ENCODE measurements around the gene TGDS.

Gene TGDS

GRCh38 chr13:94599877-94600276 is 3.9 kb upstream of the TGDS start:
- DNase-seq = no peak

- no peak for DNase-seq
Observed at GRCh38 chr13:94598281-94598680, 2.3 kb upstream of the TGDS start.

GRCh38 chr13:94596575-94596971 is 621 bp upstream of the TGDS start:
- DNase-seq = no peak

DNA sequence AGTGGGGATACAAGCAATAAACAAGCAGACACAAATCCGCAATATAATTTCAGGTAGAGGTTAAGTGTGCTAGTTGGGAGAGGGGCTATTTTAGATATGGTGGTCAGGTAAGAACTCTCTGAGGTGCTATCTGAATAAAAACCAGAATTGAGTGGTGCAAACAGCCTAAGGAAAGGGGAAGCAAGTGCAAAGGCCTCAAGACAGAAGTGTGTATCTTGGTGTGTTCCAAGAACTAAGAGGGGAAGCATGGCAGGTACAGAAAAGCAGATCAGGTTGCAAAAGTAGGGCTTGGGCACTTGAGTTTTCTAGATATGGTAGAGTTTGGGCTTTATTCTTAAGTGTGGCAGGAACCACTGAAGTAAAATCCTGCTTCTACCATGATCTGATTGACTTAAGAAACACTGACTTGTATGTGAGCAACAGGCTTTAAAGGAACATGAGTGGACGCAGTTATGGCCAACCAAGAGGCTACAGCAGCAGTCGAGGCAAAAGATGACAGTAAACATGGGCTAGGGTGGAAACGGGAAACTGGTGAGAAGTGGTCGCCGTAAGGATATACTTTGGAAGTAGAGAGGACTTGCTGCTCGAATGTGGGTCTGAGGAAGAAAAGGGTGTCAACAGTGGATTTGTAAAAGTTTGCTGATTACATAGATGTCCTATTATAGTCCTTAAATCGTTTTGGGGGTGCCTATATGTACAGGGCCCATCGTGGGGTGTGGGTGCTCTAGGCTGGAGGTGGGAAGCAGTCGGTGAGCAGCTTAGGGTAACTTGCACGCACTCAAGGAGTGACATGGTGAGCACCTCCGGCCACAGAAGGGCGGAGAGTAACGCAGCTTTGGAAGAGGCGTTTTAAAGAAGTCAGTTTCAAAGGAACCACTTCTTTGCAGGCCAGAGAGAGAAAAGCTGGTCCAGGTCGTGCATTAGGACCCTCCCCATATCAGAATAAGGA is 677 bp downstream of the TGDS start:
- no peak for DNase-seq

DNA sequence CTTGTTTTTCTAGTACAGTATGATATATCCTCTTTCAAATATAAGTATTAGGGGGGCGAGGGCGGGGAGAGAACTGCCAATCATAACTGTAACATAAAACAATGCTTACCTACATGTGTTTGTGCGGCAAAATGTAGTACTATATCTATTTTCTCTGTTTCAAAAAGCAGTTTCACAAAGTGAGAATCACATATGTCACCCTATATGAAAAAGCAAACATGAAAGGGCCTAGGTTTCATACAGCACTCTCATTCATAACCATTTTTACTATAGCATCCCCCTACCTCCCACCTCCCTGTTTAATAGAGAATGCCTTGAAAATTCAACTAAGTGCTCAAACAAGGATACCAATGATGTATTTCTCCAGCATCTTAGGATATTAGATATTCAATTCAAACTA is 5.2 kb downstream of the TGDS start:
- DNase-seq = no peak

DNA sequence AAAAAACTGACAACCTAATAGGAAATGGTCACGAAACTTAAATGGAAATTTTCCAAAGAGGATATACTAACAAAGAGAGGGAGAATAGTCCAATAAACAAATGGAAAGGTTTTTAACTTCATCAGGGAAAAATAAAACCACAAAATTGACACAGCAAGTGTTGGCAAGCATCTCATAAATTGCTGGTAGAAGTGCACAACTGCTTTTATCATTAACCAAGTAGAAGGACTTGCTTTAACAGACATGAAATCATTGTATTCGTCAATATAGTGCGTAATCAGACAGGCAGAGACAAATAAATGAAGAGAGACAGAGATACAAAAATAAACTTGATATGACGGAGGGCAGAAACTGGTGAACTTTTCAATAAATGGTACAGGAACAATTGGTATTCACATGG is 7.4 kb downstream of the TGDS start:
- no peak for DNase-seq

GRCh38 chr13:94586371-94586770 is 9.6 kb downstream of the TGDS start:
- no peak for DNase-seq

DNA sequence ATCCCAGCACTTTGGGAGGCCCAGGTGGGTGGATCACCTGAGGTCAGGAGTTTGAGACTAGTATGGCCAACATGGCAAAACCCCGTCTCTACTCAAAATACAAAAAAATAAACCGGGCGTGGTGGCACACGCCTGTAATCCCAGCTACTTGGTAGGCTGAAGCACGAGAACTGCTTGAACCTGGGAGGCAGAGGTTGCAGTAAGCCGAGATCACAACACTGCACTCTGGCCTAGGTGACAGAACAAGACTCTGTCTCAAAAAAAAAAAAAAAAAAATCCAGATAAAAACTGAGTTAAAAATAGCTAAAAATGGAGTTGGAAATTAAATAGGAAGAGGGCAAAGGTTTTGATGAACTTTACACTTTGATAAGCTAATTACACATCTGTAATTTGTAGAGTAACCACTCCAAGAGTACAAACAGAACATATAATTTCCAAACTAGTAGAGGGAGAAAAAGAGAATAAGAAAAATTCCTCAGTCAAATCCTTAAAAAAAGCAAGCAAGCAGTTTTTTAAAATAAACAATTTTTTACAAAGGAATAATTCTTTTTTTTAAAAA is 10.3 kb downstream of the TGDS start:
- no peak for DNase-seq

DNA sequence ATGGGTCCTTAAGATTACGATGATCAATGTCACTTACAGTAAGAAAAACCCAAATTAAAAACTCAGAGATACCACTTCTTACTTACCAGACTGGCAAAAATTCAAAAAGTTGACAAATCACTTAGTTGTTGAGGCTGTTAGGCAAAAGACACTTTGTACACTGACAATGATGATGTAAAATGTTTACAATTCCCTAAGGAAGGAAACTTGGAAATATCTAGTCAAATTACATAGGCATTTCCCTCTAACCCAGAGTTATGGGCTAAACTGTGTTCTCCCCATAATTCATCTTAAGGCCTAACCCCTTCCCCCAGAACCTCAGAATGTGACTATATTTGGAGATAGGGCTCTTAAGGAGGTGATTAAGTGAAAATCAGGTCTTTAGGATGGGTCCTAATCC is 12.0 kb downstream of the TGDS start:
- no peak for DNase-seq

DNA sequence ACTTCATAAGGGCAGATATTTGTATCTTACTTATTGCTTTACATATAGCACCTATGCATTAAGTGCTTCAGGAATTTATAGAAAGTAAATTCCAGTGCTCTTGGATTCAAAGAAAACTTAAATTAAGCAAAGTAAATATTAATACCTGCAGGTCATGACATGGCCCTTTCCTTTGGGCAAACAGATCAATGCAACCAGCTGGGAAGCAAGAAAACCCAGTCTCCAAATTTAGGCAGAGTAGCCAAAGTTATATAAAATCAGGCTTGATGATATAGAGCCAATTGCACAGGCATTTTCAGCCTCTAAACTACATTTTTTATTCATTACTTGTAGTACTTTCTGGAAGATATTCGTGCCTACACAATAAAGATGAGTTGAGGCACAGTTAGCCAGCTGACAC is 16.9 kb downstream of the TGDS start:
- DNase-seq = no peak

GRCh38 chr13:94569615-94570014 is 26.3 kb downstream of the TGDS start:
- DNase-seq = no peak

DNA sequence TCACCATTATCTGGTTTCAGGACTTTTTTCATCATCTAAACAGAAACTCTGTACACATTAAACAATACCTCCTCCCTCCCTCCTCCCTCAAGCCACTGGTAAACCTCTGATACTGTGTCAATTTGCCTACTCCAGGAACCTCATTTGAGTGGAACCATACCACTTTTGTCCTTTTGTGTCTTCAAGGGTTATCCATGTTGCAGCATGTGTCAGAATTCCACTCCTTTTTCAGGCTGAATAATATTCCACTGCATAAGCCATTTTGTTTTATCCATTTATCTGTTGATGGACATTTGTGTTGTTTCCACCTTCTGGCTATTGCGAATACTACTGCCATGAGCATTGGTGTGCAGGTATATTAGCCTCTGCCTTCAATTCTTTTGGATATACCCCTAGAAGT is 27.5 kb downstream of the TGDS start:
- no peak for DNase-seq

DNA sequence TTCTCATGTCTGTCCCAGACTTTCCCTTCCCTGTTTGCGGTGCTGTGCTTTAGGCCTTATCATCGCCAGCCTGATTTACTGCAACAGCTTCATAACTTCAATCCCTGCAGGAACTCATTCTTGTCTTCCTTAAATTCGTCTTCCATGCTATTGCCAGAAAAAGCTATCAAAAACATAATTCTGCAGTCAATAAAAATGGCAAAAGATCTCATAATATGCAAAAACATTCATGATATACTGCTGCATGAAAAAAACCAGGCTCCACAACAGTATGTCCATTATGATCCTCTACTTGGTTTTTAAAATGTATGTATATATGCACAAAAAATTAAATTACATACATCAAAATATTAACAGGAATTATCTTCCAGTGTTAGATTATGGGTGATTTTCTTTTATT is 28.4 kb downstream of the TGDS start:
- no peak for DNase-seq

DNA sequence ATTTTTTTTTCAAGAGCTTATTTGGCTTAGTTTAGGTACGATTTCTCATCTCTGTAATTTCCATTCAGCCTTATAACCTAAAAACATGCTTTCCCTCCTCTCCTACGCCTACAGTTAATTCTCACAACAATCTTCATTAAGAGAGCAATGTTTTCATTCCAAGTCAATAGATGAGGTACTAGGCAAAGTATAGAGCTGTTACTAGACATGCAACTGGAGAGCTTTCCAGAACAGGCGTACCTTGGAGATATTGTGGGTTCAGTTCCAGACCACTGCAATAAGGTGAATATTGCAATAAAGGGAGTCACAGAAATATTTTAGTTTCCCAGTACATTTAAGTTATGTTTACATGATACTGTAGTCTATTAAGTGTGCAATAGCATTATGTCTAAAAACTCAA is 34.8 kb downstream of the TGDS start:
- no peak for DNase-seq

GRCh38 chr13:94560116-94560515 is 35.8 kb downstream of the TGDS start:
- no peak for DNase-seq

- no peak for DNase-seq
Observed at GRCh38 chr13:94559222-94559795, 36.6 kb downstream of the TGDS start.

GRCh38 chr13:94558716-94559115 is 37.2 kb downstream of the TGDS start:
- DNase-seq = no peak

DNA sequence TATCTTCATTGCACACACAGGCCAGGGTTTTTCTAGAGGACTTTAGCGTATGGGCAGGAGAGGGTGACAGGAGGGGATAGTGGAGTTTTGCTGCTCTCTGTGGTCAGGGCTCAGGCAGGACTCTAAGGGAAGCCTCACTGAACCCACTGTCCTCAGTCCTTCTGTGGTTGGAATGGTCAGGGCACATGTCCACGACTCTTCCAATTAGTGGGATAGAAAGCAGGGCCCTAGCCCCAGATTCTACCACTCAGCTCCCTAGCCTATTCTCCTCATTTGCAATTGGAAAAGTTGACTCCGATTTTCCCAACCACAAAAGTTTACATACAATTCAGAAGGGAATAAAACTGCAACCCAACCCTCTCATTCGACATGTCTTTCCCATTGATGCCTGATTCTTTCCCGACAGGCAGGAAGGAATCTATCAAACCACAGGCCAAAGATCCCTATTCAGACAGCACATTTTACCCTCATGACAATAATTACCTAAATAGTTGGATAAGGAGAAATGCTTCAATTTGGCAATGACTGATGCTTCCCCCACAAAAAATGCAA is 38.2 kb downstream of the TGDS start:
- DNase-seq = no peak

- no peak for DNase-seq
Observed at GRCh38 chr13:94556621-94557020, 39.3 kb downstream of the TGDS start.

DNA sequence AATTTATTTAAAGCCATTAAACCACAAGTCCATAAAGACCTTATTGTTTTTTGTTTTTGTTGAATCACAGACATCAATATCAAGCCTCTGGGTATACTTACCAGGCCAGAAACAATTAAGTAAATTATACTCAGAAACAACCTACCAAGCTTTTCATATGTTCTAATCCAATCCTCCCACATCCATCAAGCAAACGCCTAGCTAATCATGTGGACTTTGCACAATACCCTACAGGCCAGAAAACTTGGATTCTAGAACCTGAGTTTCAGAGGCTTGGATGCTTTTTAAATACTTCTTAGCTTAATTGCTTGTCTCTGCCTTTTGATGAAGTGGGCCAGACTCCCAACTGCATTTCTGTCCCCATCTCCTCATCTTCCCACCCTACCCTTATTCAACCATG is 39.9 kb downstream of the TGDS start:
- no peak for DNase-seq

- no peak for DNase-seq
Observed at GRCh38 chr13:94553766-94554165, 42.2 kb downstream of the TGDS start.

DNA sequence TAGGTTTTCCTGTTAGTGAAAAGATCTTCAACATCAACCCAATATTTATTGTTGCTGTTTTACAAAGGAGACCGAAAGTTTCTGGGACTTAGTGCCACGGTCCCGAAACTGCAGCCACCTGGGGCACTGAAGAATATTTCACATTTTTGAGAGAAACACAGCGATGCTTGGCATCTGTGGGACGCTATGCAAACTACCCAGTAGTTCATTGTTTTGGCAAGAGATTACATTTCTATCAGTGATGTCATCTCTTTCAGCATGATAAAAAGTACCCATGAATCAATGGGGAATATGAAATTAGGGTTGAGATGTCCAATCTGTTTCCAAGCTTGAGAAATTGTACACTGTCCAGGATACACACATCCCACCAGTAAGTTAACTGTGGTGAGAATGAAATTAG is 43.9 kb downstream of the TGDS start:
- DNase-seq = no peak

DNA sequence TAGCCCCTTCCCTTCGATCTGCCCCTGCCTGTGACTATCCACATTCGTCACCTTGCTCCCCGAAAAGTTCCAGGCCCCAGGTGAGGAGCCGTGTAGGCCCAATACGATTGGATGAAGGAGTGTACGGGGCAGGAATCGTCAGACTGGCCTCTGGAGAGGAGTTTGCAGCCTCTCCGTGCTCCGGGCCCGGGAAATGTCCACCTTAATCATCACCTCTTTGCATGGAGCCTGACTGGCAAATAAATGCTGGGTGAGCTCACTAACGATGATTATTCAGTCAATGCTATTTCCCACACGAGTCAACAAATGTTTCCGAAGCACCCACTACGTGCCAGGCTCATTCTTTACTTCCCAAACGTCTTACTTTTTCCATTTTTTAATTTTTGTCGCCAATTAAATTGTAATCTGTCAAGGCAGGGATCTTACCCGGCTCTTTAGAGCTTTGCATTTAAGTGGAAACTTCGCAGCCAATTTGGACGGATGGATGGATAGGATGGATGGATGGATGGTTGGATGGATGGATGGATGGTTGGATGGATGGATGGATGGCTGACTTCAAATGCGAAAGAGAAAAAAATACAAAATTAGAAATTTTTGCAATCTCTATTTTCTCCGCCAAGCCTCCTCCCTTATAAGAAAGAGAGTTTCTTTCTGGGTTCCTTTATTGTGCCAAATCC is 45.8 kb downstream of the TGDS start:
- no peak for DNase-seq
